MM.1S (cell line): ENCODE data around the gene ZNF513.
"Not testable (repeated sequence)": the region's sequence is repeated elsewhere in the genome, so short reads cannot be mapped to it uniquely, and the experiment has no call there.

Experiments used
- DNase-seq: peaks from one replicate; pipeline ENCODE4 v3.0.0-alpha.2; 2015
- H2AFZ ChIP-seq: fragments of 300-600 bp; sonication (generic); 2 replicates; pipeline ENCODE4 v1.6.0; 2016; ENCODE audit warnings: antibody characterized with exemption, low read length
- H3F3A ChIP-seq: fragments of 300-600 bp; sonication (generic); 2 replicates; pipeline ENCODE4 v1.6.1; 2016; ENCODE audit warnings: mild to moderate bottlenecking, antibody characterized with exemption, low read length, moderate library complexity, mixed read lengths; ENCODE audit not compliant: insufficient read depth
- H3K27ac ChIP-seq: fragments of 300-600 bp; sonication (generic); 2 replicates; pipeline ENCODE4 v1.5.1; 2016; ENCODE audit warnings: mild to moderate bottlenecking, low read length
- H3K27me3 ChIP-seq: fragments of 300-600 bp; sonication (generic); replicated peaks from 2 replicates; pipeline ENCODE4 v1.6.0; 2016; ENCODE audit warnings: low read length; ENCODE audit not compliant: insufficient read depth
- H3K36me3 ChIP-seq: fragments of 300-600 bp; sonication (generic); replicated peaks from 2 replicates; pipeline ENCODE4 v1.6.1; 2016; ENCODE audit warnings: mild to moderate bottlenecking, low read length, mixed read lengths; ENCODE audit not compliant: insufficient read depth
- H3K4me1 ChIP-seq: fragments of 300-600 bp; sonication (generic); 2 replicates; pipeline ENCODE4 v1.6.1; 2016; ENCODE audit warnings: low read length, mixed read lengths
- H3K4me2 ChIP-seq: fragments of 300-600 bp; sonication (generic); 2 replicates; pipeline ENCODE4 v1.6.0; 2016; ENCODE audit warnings: low read depth, low read length
- H3K4me3 ChIP-seq: fragments of 300-600 bp; sonication (generic); 2 replicates; pipeline ENCODE4 v1.5.1; 2016; ENCODE audit warnings: low read length, mixed read lengths
- H3K79me2 ChIP-seq: fragments of 300-600 bp; sonication (generic); 2 replicates; pipeline ENCODE4 v1.6.1; 2016; ENCODE audit warnings: mixed run types, low read length, mixed read lengths
- H3K9ac ChIP-seq: fragments of 300-600 bp; sonication (generic); 2 replicates; pipeline ENCODE4 v1.6.1; 2016; ENCODE audit warnings: low read length, mixed read lengths
- H3K9me2 ChIP-seq: fragments of 300-600 bp; sonication (generic); replicated peaks from 2 replicates; pipeline ENCODE4 v1.6.1; 2016; ENCODE audit warnings: mild to moderate bottlenecking, low read length, mixed read lengths; ENCODE audit not compliant: insufficient read depth
- H3K9me3 ChIP-seq: fragments of 300-600 bp; sonication (generic); replicated peaks from 2 replicates; pipeline ENCODE4 v1.6.1; 2016; ENCODE audit warnings: mild to moderate bottlenecking, low read length, mixed read lengths; ENCODE audit not compliant: insufficient read depth
- H4K20me1 ChIP-seq: fragments of 300-600 bp; sonication (generic); 2 replicates; pipeline ENCODE4 v1.6.1; 2016; ENCODE audit warnings: mild to moderate bottlenecking, low read length, moderate library complexity, mixed read lengths; ENCODE audit not compliant: insufficient read depth
- CTCF ChIP-seq: fragments of 300-600 bp; sonication (generic); IDR thresholded peaks from 2 replicates; pipeline ENCODE4 v1.5.1; 2016; ENCODE audit warnings: antibody characterized with exemption, low read length, mixed read lengths
- EZH2 ChIP-seq: fragments of 300-600 bp; sonication (generic); optimal IDR thresholded peaks from 2 replicates; pipeline ENCODE3; 2017; ENCODE audit warnings: low read depth, mild to moderate bottlenecking, antibody characterized with exemption, low read length, mixed read lengths
- EZH2phosphoT487 ChIP-seq: fragments of 300-600 bp; sonication (generic); IDR thresholded peaks from 2 replicates; pipeline ENCODE4 v1.6.1; 2018; ENCODE audit warnings: antibody characterized with exemption, low read length

The ZNF513 gene

DNA sequence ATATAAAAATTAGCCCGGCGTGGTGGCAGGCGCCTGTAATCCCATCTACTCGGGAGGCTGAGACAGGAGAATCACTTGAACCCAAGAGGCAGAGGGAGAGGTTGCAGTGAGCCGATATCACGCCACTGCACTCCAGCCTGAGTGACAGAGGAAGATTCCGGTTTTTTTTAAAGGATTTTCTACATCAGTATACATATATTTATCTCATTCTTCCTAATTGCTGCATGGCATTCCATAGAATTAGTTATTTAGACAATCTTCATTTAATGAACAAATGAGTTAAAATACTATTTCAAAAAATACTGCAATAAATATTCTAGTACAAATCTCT lies 26.0 kb downstream of the ZNF513 start:
- DNase-seq, result no peak
- no peaks in the 10 kb centered on the region for H3K9me2 ChIP-seq
- H3K27ac ChIP-seq, result no peak overlapping the region
- H3K4me2 ChIP-seq, result no peak overlapping the region
- no peak overlapping the region for H3K4me3 ChIP-seq
- H2AFZ ChIP-seq, result no peak overlapping the region
- H3K9ac ChIP-seq, result no peak overlapping the region
- H4K20me1 ChIP-seq, result no peaks in the 10 kb centered on the region
- no peaks in the 10 kb centered on the region for H3K27me3 ChIP-seq
- peaks cover 88% of the 10 kb centered on the region for H3K79me2 ChIP-seq
- H3K36me3 ChIP-seq, result no peaks in the 10 kb centered on the region
- H3F3A ChIP-seq, result peaks cover 22% of the 10 kb centered on the region
- H3K9me3 ChIP-seq, result no peaks in the 10 kb centered on the region
- peaks cover 18% of the 10 kb centered on the region for H3K4me1 ChIP-seq
- TF ChIP-seq EZH2 (no peak), EZH2phosphoT487 (no peak), CTCF (no peak)

- Histone ChIP-seq H2AFZ (no peak overlapping the region), H3F3A (peaks cover 22% of the 10 kb centered on the region), H3K4me1 (peaks cover 18% of the 10 kb centered on the region), H3K27me3 (no peaks in the 10 kb centered on the region), H3K27ac (no peak overlapping the region), H3K9me2 (no peaks in the 10 kb centered on the region), H3K4me2 (no peak overlapping the region), H3K4me3 (no peak overlapping the region), H3K79me2 (peaks cover 93% of the 10 kb centered on the region), H3K9me3 (no peaks in the 10 kb centered on the region), H3K36me3 (no peaks in the 10 kb centered on the region), H4K20me1 (no peaks in the 10 kb centered on the region), H3K9ac (no peak overlapping the region)
- TF ChIP-seq EZH2phosphoT487, result no peak
- TF ChIP-seq CTCF, result no peak
- no peak for TF ChIP-seq EZH2
- DNase-seq, result no peak
Observed at GRCh38 chr2:27353762-27354596, 26.6 kb downstream of the ZNF513 start.

DNA sequence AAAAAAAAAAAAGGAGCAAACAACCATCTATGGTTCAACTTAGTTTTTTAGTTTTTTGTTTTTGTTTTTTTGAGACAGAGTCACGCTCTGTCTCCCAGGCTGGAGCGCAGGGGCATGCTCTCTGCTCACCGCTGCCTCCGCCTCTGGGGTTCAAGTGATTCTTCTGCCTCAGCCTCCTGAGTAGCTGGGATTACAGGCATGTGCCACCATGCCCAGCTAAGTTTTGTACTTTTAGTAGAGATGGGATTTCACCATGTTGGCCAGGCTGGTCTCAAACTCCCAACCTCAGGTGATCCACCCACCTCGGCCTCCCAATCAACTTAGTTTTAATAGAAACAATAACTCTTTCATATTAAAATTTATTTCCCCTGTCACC lies 27.2 kb downstream of the ZNF513 start:
- H3K4me1 ChIP-seq, result peaks cover 18% of the 10 kb centered on the region
- H3K4me2 ChIP-seq, H2AFZ ChIP-seq, H4K20me1 ChIP-seq, DNase-seq, H3K9me3 ChIP-seq, H3K27me3 ChIP-seq, H3K9ac ChIP-seq, H3K27ac ChIP-seq, H3K36me3 ChIP-seq, H3K4me3 ChIP-seq, H3K9me2 ChIP-seq: not testable (repeated sequence)
- peaks cover 22% of the 10 kb centered on the region for H3F3A ChIP-seq
- H3K79me2 ChIP-seq, result peaks cover 93% of the 10 kb centered on the region

- Histone ChIP-seq H2AFZ (no peak overlapping the region), H3K79me2 (peaks cover 93% of the 10 kb centered on the region), H3K4me3 (no peak overlapping the region), H3K9me2 (no peaks in the 10 kb centered on the region), H4K20me1 (no peaks in the 10 kb centered on the region), H3K27ac (no peak overlapping the region; the same call in 1 of the 2 replicates), H3K4me1 (peaks cover 18% of the 10 kb centered on the region), H3K9ac (no peak overlapping the region), H3K4me2 (no peak overlapping the region), H3K27me3 (no peaks in the 10 kb centered on the region), H3F3A (peaks cover 21% of the 10 kb centered on the region), H3K36me3 (no peaks in the 10 kb centered on the region), H3K9me3 (no peaks in the 10 kb centered on the region)
- DNase-seq, result no peak
- TF ChIP-seq EZH2phosphoT487 (no peak), CTCF (no peak), EZH2 (no peak)
Observed at GRCh38 chr2:27351802-27352598, 28.5 kb downstream of the ZNF513 start.
